Heart left ventricle (tissue), 13 donors: ENCODE data around the gene GNG3.

Experiments
- POLR2A ChIP-seq, 2 donors: fragments of 450-650 bp; IDR thresholded peaks; one replicate each; pipeline ENCODE4 v1.6.1; 2017; ENCODE audit warnings: antibody characterized with exemption in 2 of 2, mild to moderate bottlenecking in 2 of 2, moderate library complexity in 2 of 2
- TF ChIP-seq, protein P1 (sequence below), 12 donors: fragments of 200-600 bp; sonication (generic) in 4 of 12; IDR thresholded peaks; one replicate each; pipeline versions ENCODE4 v1.5.0 to v1.8.0; 2018 to 2022; ENCODE audit warnings: antibody characterized with exemption in 12 of 12, mild to moderate bottlenecking in 5 of 12
- donor health status: ischemic (EF 13 %, LVEDD 7.1; RV severe dilation, severe dysfunction).
- donor health status: DM: no; HTN: yes; CAD: no.
- donor health status: DM: no; HTN: no; CAD: no.
- donor health status: ischemic (EF 25% LVEDD 6.9; RV normal size, moderate dysfunction).
- donor health status: ischemic (EF 25% LVEDD 5.7; RV mildly dilated, moderate dysfunction).
- donor health status: ischemic (EF 35%, LVEDD 5.7; RV mildly dilated, moderate dysfunction).
- donor health status: nonischemic (EF 11% LVEDD 7.7; RV severe dilation, severe dysfunction).
- donor health status: DM: yes; HTN: yes; CAD: no.
- donor health status: PGD.
- donor health status: ischemic (EF 29% LVEDD 5.4; RV normal size, mild dysfunction).
- donor health status: nonischemic (EF 23%, LVEDD 6.1; RV moderate dilation, normal function).

- TF ChIP-seq, protein P1, sequence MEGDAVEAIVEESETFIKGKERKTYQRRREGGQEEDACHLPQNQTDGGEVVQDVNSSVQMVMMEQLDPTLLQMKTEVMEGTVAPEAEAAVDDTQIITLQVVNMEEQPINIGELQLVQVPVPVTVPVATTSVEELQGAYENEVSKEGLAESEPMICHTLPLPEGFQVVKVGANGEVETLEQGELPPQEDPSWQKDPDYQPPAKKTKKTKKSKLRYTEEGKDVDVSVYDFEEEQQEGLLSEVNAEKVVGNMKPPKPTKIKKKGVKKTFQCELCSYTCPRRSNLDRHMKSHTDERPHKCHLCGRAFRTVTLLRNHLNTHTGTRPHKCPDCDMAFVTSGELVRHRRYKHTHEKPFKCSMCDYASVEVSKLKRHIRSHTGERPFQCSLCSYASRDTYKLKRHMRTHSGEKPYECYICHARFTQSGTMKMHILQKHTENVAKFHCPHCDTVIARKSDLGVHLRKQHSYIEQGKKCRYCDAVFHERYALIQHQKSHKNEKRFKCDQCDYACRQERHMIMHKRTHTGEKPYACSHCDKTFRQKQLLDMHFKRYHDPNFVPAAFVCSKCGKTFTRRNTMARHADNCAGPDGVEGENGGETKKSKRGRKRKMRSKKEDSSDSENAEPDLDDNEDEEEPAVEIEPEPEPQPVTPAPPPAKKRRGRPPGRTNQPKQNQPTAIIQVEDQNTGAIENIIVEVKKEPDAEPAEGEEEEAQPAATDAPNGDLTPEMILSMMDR (IDR thresholded peaks at IDR 0.05), result no peak
- no peak for TF ChIP-seq POLR2A (IDR thresholded peaks at IDR 0.05)
These were observed 2.5 kb downstream of the GNG3 start for GRCh38 chr11:62710001-62710345.
